RWPE2 (cell line): Measurements from ENCODE around the gene CIC.

ENCODE experiments used
- ATAC-seq: fragments of 200-7000 bp; cut with Tn5 transposase; 3 replicates; pipeline ENCODE4 v1.9.1; 2021; ENCODE audit warnings: low read depth
- DNase-seq: peaks from one replicate; pipeline ENCODE4 v3.0.0-alpha.2; 2020; ENCODE audit warnings: low spot score
- H3K27ac ChIP-seq: fragments of 450-650 bp; 2 replicates; pipeline ENCODE4 v1.5.1; 2017; ENCODE audit warnings: mild to moderate bottlenecking; ENCODE audit not compliant: poor library complexity, severe bottlenecking
- H3K27me3 ChIP-seq: fragments of 250-450 bp; sonication (Bioruptor Pico); 2 replicates; pipeline ENCODE4 v1.5.1; 2021; ENCODE audit warnings: mild to moderate bottlenecking, moderate library complexity; ENCODE audit not compliant: insufficient read depth, poor library complexity, severe bottlenecking
- H3K36me3 ChIP-seq: fragments of 250-450 bp; sonication (Bioruptor Pico); 2 replicates; pipeline ENCODE4 v1.5.1; 2020; ENCODE audit warnings: low read depth, mild to moderate bottlenecking, moderate library complexity
- H3K4me1 ChIP-seq: fragments of 250-450 bp; sonication (Bioruptor Pico); 2 replicates; pipeline ENCODE4 v1.5.1; 2021; ENCODE audit warnings: mild to moderate bottlenecking, moderate library complexity; ENCODE audit not compliant: insufficient read depth, poor library complexity, severe bottlenecking
- H3K4me3 ChIP-seq: fragments of 250-450 bp; sonication (Bioruptor Pico); 2 replicates; pipeline ENCODE4 v1.5.1; 2021; ENCODE audit warnings: mild to moderate bottlenecking, moderate library complexity; ENCODE audit not compliant: severe bottlenecking
- H3K9me3 ChIP-seq: fragments of 250-450 bp; sonication (Bioruptor Pico); 2 replicates; pipeline ENCODE4 v1.5.1; 2021; ENCODE audit warnings: mild to moderate bottlenecking, moderate library complexity; ENCODE audit not compliant: severe bottlenecking
- CTCF ChIP-seq: fragments of 450-650 bp; IDR thresholded peaks from one replicate; pipeline ENCODE4 v1.5.1; 2017; ENCODE audit warnings: mild to moderate bottlenecking, moderate library complexity; ENCODE audit not compliant: poor library complexity, severe bottlenecking

CIC gene

DNA sequence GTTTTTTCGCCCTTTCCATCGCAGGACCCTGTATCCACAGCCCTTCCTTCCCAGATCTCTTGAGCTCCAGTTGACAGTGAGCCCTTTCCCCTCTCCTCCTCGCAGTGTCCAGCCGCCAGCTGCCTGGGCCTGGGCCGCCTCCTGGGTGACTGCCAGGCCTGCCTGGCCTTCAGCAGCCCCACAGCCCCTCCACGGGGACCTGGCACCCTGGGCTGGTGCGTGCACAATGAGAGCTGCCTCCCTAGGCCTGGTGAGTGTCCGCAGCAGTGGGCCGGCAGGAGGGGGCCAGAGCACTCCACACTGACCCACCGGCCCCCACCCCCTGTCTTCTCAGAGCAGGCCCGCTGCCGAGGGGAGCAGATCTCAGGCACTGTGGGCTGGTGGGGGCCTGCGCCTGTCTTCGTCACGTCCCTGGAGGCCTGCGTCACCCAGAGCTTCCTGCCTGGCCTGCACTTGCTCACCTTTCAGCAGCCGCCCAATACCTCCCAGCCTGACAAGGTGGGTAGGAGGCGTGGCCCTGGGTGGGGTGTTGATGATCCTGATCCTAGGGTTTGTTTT lies 75.4 kb downstream of the CIC start:
- H3K27me3 ChIP-seq = no peaks in the 10 kb centered on the region

More for the DNA sequence above, 75.4 kb downstream of the CIC start:
- Histone ChIP-seq H3K27ac (no peak overlapping the region), H3K36me3 (peaks cover 7% of the 10 kb centered on the region), H3K9me3 (no peaks in the 10 kb centered on the region), H3K4me3 (no peak overlapping the region), H3K4me1 (no peaks in the 10 kb centered on the region)
- DNase-seq (no peak), ATAC-seq (no peak)
- TF ChIP-seq CTCF = no peak
